Neural cell (in vitro differentiated cells): ENCODE measurements around the gene EPHA8.

Source experiments
- EZH2 ChIP-seq: fragments of 200-600, 300-800 bp; shearing (Covaris generic), sonication (generic); IDR thresholded peaks from 2 replicates; pipeline ENCODE4 v1.6.1; 2014; ENCODE audit warnings: antibody characterized with exemption, low read length, borderline replicate concordance, mild to moderate bottlenecking; ENCODE audit not compliant: insufficient read depth, poor library complexity, severe bottlenecking
- MXI1 ChIP-seq: fragments of 450-650 bp; conservative IDR thresholded peaks from 2 replicates; pipeline ENCODE4 v1.6.1; 2014; ENCODE audit warnings: antibody characterized with exemption, mild to moderate bottlenecking; ENCODE audit not compliant: poor library complexity, severe bottlenecking
- POLR2AphosphoS5 ChIP-seq: IDR thresholded peaks from 2 replicates; pipeline ENCODE4 v1.6.1; 2012
- SMC3 ChIP-seq: fragments of 450-650 bp; conservative IDR thresholded peaks from 2 replicates; pipeline ENCODE4 v1.6.1; 2014; ENCODE audit warnings: antibody characterized with exemption, mild to moderate bottlenecking, moderate library complexity; ENCODE audit not compliant: poor library complexity
- TAF1 ChIP-seq: IDR thresholded peaks from 2 replicates; pipeline ENCODE4 v1.6.1; 2012; ENCODE audit warnings: low read depth
- TF ChIP-seq, protein P1 (sequence below): fragments of 450-650 bp; IDR thresholded peaks from 2 replicates; pipeline ENCODE4 v1.5.1; 2014; ENCODE audit warnings: antibody characterized with exemption, mild to moderate bottlenecking, moderate library complexity; ENCODE audit not compliant: poor library complexity, severe bottlenecking
- TF ChIP-seq, protein P2 (sequence below): IDR thresholded peaks from 2 replicates; pipeline ENCODE4 v1.6.1; 2012; ENCODE audit warnings: borderline replicate concordance

DNA sequence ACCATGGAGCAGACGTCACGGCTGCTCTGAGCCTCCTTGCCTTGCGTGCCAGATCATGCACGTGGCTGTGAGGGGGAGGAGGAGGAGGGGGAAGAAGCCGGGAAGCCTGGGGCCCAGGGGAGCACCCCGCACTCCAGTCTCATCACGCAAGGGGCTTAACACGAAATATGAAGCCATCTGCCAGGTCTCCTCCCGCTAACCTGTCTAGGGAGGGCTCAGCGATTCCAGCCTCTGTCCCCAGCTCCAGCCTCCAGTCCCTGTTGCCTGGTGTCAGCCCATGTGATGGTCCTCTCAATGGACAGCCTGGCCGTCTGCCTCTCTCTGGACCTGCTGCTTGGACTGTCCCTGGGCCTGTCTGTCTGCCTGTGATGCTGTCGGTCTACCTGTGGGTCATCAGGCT lies 50.7 kb downstream of the EPHA8 start:
- TF ChIP-seq, protein P1, sequence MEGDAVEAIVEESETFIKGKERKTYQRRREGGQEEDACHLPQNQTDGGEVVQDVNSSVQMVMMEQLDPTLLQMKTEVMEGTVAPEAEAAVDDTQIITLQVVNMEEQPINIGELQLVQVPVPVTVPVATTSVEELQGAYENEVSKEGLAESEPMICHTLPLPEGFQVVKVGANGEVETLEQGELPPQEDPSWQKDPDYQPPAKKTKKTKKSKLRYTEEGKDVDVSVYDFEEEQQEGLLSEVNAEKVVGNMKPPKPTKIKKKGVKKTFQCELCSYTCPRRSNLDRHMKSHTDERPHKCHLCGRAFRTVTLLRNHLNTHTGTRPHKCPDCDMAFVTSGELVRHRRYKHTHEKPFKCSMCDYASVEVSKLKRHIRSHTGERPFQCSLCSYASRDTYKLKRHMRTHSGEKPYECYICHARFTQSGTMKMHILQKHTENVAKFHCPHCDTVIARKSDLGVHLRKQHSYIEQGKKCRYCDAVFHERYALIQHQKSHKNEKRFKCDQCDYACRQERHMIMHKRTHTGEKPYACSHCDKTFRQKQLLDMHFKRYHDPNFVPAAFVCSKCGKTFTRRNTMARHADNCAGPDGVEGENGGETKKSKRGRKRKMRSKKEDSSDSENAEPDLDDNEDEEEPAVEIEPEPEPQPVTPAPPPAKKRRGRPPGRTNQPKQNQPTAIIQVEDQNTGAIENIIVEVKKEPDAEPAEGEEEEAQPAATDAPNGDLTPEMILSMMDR = no peak
- TF ChIP-seq SMC3 = no peak
- TF ChIP-seq, protein P2, sequence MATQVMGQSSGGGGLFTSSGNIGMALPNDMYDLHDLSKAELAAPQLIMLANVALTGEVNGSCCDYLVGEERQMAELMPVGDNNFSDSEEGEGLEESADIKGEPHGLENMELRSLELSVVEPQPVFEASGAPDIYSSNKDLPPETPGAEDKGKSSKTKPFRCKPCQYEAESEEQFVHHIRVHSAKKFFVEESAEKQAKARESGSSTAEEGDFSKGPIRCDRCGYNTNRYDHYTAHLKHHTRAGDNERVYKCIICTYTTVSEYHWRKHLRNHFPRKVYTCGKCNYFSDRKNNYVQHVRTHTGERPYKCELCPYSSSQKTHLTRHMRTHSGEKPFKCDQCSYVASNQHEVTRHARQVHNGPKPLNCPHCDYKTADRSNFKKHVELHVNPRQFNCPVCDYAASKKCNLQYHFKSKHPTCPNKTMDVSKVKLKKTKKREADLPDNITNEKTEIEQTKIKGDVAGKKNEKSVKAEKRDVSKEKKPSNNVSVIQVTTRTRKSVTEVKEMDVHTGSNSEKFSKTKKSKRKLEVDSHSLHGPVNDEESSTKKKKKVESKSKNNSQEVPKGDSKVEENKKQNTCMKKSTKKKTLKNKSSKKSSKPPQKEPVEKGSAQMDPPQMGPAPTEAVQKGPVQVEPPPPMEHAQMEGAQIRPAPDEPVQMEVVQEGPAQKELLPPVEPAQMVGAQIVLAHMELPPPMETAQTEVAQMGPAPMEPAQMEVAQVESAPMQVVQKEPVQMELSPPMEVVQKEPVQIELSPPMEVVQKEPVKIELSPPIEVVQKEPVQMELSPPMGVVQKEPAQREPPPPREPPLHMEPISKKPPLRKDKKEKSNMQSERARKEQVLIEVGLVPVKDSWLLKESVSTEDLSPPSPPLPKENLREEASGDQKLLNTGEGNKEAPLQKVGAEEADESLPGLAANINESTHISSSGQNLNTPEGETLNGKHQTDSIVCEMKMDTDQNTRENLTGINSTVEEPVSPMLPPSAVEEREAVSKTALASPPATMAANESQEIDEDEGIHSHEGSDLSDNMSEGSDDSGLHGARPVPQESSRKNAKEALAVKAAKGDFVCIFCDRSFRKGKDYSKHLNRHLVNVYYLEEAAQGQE = no peak
- no peak for TF ChIP-seq EZH2
- TF ChIP-seq TAF1 = no peak
- no peak for TF ChIP-seq POLR2AphosphoS5
- no peak for TF ChIP-seq MXI1
